GM23338 (cell line): ENCODE measurements around the gene ARF1.

Experiments
- CREB1 ChIP-seq: fragments of 250-450 bp; sonication (Bioruptor Pico); IDR thresholded peaks from 2 replicates; pipeline ENCODE4 v1.5.0; 2020; ENCODE audit warnings: low read depth, mild to moderate bottlenecking, moderate library complexity
- CTCF ChIP-seq, 2 experiments: fragments of 200-600 bp in 1 of 2; sonication (generic) in 1 of 2; conservative IDR thresholded peaks; 2 replicates each; pipeline versions ENCODE4 v1.5.1 to v1.6.1; 2016 to 2017; ENCODE audit warnings: antibody characterized with exemption in 2 of 2, low read depth in 2 of 2, mild to moderate bottlenecking in 2 of 2, moderate library complexity in 1 of 2
- EZH2 ChIP-seq: fragments of 200-600 bp; sonication (generic); IDR thresholded peaks from one replicate; pipeline ENCODE4 v1.8.0; 2017; ENCODE audit warnings: antibody characterized with exemption, mild to moderate bottlenecking, low read depth; ENCODE audit not compliant: unreplicated experiment
- EZH2phosphoT487 ChIP-seq: fragments of 200-600 bp; sonication (generic); IDR thresholded peaks from one replicate; pipeline ENCODE4 v1.8.1; 2018; ENCODE audit warnings: antibody characterized with exemption; ENCODE audit not compliant: unreplicated experiment
- JUNB ChIP-seq: IDR thresholded peaks from one replicate; pipeline ENCODE4 v1.6.1; 2016; ENCODE audit warnings: antibody characterized with exemption; ENCODE audit not compliant: unreplicated experiment
- POLR2AphosphoS5 ChIP-seq: IDR thresholded peaks from 2 replicates; pipeline ENCODE4 v1.6.1; 2016; ENCODE audit warnings: antibody characterized with exemption, low read depth
- REST ChIP-seq: IDR thresholded peaks from one replicate; pipeline ENCODE4 v1.6.1; 2018; ENCODE audit warnings: antibody characterized with exemption; ENCODE audit not compliant: unreplicated experiment
- STAT1 ChIP-seq: IDR thresholded peaks from one replicate; pipeline ENCODE4 v1.6.1; 2016; ENCODE audit warnings: antibody characterized with exemption; ENCODE audit not compliant: unreplicated experiment
- ZNF114 ChIP-seq: fragments of 250-450 bp; sonication (Bioruptor Pico); IDR thresholded peaks from 2 replicates; pipeline ENCODE4 v1.5.0; 2020; ENCODE audit warnings: mild to moderate bottlenecking, moderate library complexity

DNA sequence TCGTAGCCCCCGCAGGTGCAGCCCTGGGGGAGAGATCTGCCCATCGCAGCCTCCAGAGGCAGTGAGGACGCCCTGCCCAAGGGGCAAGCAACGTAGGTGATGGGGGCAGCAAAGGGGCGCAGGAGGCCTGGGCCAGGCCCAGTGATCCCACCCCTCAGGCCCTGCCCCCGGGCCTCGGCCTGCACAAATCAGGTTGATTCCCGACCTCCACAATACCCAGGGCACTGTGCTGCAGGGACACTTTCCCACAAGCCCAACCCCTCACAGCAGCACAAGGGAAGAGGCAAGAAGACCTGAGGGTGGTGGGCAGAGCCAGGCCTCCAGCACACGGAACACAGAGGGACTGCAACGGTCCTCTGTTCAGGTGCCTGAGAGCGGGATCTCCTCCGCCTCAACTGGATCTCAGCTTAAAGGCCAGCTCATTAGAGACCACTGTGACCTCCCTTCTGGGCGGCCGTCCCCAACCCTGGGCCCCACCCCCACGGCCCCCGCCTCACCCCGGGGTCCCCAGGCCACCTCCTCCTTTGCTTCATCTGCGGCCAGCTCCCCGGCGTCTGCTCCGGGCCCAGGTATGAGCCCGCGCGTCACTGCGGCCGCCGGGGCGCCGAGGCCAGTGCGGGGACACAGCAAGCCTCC lies 812 bp upstream of the ARF1 start:
- TF ChIP-seq CTCF (conservative IDR thresholded peaks at IDR 0.05; ENCODE audit: low read depth in 2 of 2): no peak
- TF ChIP-seq POLR2AphosphoS5: no peak
- no peak for TF ChIP-seq EZH2
- TF ChIP-seq EZH2phosphoT487: no peak
- TF ChIP-seq REST: no peak
- TF ChIP-seq CREB1 (CRISPR knock-in tag): no peak
- no peak for TF ChIP-seq STAT1
- TF ChIP-seq ZNF114: no peak
- TF ChIP-seq JUNB: no peak
